Measurements from ENCODE around the gene CYB561D2. TPM values are rescaled to one million over a fixed set of nuclear protein-coding genes. Genes with fewer than 3 reads are reported as not detected.
A peak's percentile ranks its signal among the peaks of the same experiment; 100 is the strongest.

Gene CYB561D2
- total and polyA plus RNA-seq, 2 of the 13 experiments (the other 11 are each of a cell fraction or from before 2014, with no cell fraction given) = 11.1 to 17.2 TPM

- TF ChIP-seq ZNF513 (CRISPR knock-in tag; conservative IDR thresholded peaks at IDR 0.05) (peak; percentile 26; the same call in 1 of the 2 replicates), ZBTB1 (CRISPR knock-in tag; IDR thresholded peaks at IDR 0.05; ENCODE audit: borderline replicate concordance) (0 out of 2 replicates have a peak, but pooled peaks have one; percentile 14), ZNF143 (CRISPR knock-in tag; IDR thresholded peaks at IDR 0.05) (peak; percentile 100), SPEN (CRISPR knock-in tag; IDR thresholded peaks at IDR 0.05; ENCODE audit: low read depth) (peak; percentile 95), TCF12 (IDR thresholded peaks at IDR 0.05) (no peak), TCF12 (CRISPR knock-in tag; IDR thresholded peaks at IDR 0.05) (no peak), RXRA (CRISPR knock-in tag; IDR thresholded peaks at IDR 0.05) (peak; percentile 81), NFIB (CRISPR knock-in tag; IDR thresholded peaks at IDR 0.05; ENCODE audit: borderline replicate concordance) (no peak), RFX1 (IDR thresholded peaks at IDR 0.05) (no peak), ZNF253 (CRISPR knock-in tag; IDR thresholded peaks at IDR 0.05; ENCODE audit: borderline replicate concordance) (peak; percentile 95), SP2 (CRISPR knock-in tag; IDR thresholded peaks at IDR 0.05) (peak; percentile 4; the same call in 1 of the 2 replicates), NBN (conservative IDR thresholded peaks at IDR 0.05) (no peak), NFE2L1 (CRISPR knock-in tag; IDR thresholded peaks at IDR 0.05; ENCODE audit: borderline replicate concordance) (peak; percentile 88), THAP8 (CRISPR knock-in tag; IDR thresholded peaks at IDR 0.05; ENCODE audit: borderline replicate concordance) (0 out of 2 replicates have a peak, but pooled peaks have one; percentile 93), ZSCAN30 (CRISPR knock-in tag; IDR thresholded peaks at IDR 0.05) (no peak), SP5 (CRISPR knock-in tag; IDR thresholded peaks at IDR 0.05; ENCODE audit: borderline replicate concordance, low read depth) (peak; percentile 64; the same call in 1 of the 2 replicates), EED (CRISPR knock-in tag; IDR thresholded peaks at IDR 0.05) (peak; percentile 73; the same call in 1 of the 2 replicates), KDM5A (IDR thresholded peaks at IDR 0.05; ENCODE audit: borderline replicate concordance, low read length) (peak; percentile 87; the same call in 1 of the 2 replicates), TFDP2 (CRISPR knock-in tag; IDR thresholded peaks at IDR 0.05) (peak; percentile 92), PAWR (CRISPR knock-in tag; IDR thresholded peaks at IDR 0.05; ENCODE audit: borderline replicate concordance) (no peak), ZNF256 (CRISPR knock-in tag; conservative IDR thresholded peaks at IDR 0.05) (no peak), ZBTB7A (CRISPR knock-in tag; IDR thresholded peaks at IDR 0.05) (peak; percentile 88), RARA (CRISPR knock-in tag; IDR thresholded peaks at IDR 0.05) (peak; percentile 64; the same call in 1 of the 2 replicates), ZNF761 (CRISPR knock-in tag; conservative IDR thresholded peaks at IDR 0.05) (peak; percentile 95), SAFB2 (CRISPR knock-in tag; IDR thresholded peaks at IDR 0.05; ENCODE audit: borderline replicate concordance, low read depth) (peak; percentile 63; the same call in 1 of the 2 replicates), SRF (IDR thresholded peaks at IDR 0.05; ENCODE audit: low read depth, low read length) (no peak), SRY (CRISPR knock-in tag; IDR thresholded peaks at IDR 0.05) (no peak), MTA1 (CRISPR knock-in tag; IDR thresholded peaks at IDR 0.05; ENCODE audit: borderline replicate concordance) (no peak; the same call in 1 of the 2 replicates)
These were observed at the start of gene CYB561D2, which contains the start of gene NPRL2 (continued) for GRCh38 chr3:50350527-50351322.
